Adrenal gland (tissue), 12 donors: ENCODE results near the gene MSANTD1. TPM values are rescaled to one million over a fixed set of nuclear protein-coding genes. Genes with fewer than 3 reads are reported as not detected.

ENCODE experiments used
- DNase-seq, 7 donors: peaks; one replicate each; pipeline ENCODE4 v3.0.0-alpha.2; 2019 to 2020
- H3K27ac ChIP-seq, 5 donors: fragments of 200-600 bp; sonication (generic) in 4 of 5; 1 replicate in 3 of 5; 2 replicates in 2 of 5; pipeline versions ENCODE4 v1.5.1 to v1.8.0; 2016 to 2020; ENCODE audit warnings: mild to moderate bottlenecking in 1 of 5
- H3K27me3 ChIP-seq: fragments of 200-600 bp; 2 replicates; pipeline ENCODE4 v1.8.0; 2021
- H3K36me3 ChIP-seq, 2 donors: fragments of 200-600 bp; replicated peaks in 1 of 2; 1 replicate in 1 of 2; 2 replicates in 1 of 2; pipeline versions ENCODE4 v1.5.1 to v1.8.0; 2018 to 2022
- H3K4me1 ChIP-seq, 2 donors: fragments of 200-600 bp; replicated peaks in 1 of 2; 1 replicate in 1 of 2; 2 replicates in 1 of 2; pipeline versions ENCODE4 v1.5.1 to v1.8.0; 2018 to 2021
- H3K4me3 ChIP-seq, 4 donors: fragments of 200-600 bp; sonication (generic) in 3 of 4; one replicate each; pipeline ENCODE4 v1.5.1; 2016 to 2018
- H3K9me3 ChIP-seq, 3 donors: fragments of 200-600 bp; sonication (generic) in 1 of 3; replicated peaks in 1 of 3; 1 replicate in 2 of 3; 2 replicates in 1 of 3; pipeline versions ENCODE4 v1.5.1 to v1.8.0; 2016 to 2021
- POLR2A ChIP-seq, 2 donors: fragments of 450-650 bp; IDR thresholded peaks; one replicate each; pipeline ENCODE4 v1.6.1; 2017; ENCODE audit warnings: antibody characterized with exemption in 2 of 2, mild to moderate bottlenecking in 2 of 2, moderate library complexity in 1 of 2
- WGBS, 4 donors: extraction: QIAGEN DNeasy Blood & Tissue Kit in 2 of 4; methylation state at CpG; one replicate each; pipeline versions ENCODE4 v1.1.5 to v1.1.7; 2013 to 2017; 5-methylcytosine and 5-hydroxymethylcytosine counted together
- intact Hi-C, 2 donors: fragments of 100-400 bp; cut with DNase I; formaldehyde crosslinking; loops; one replicate each; pipeline versions ENCODE4 v1.14.1 to v1.15.0; 2022 to 2023
- polyA plus RNA-seq, 3 donors: library from polyadenylated mRNA; stranded (reverse); fragments of 200-250 nt in 2 of 3; fragments of 350-450 nt in 1 of 3; fragmentation: Illumina TruSeq in 1 of 3; extraction: RNeasy Lipid Tissue Mini Kit (QIAGEN cat#74804) in 1 of 3; gene quantifications; one replicate each; pipeline ENCODE4 v1.2.3, GENCODE V29; 2013 to 2014
- total RNA-seq, 9 donors: library from RNA; depleted of rRNA in 4 of 9; stranded (reverse); fragments of >200 nt in 4 of 9; fragments of 120-200 nt in 1 of 9; fragmentation: NEBNext Ultra II Directional in 1 of 9; extraction: Animal tissue kit (Norgen Biotek cat#: 25700) in 1 of 9; gene quantifications; one replicate each; pipeline versions ENCODE4 v1.1.0 to v1.2.4, GENCODE V29; 2013 to 2023
- TF ChIP-seq, protein P1 (sequence below), 6 experiments: fragments of 450-650 bp in 4 of 6; fragments of 200-600 bp in 2 of 6; sonication (generic) in 1 of 6; IDR thresholded peaks; 1 replicate in 5 of 6; 2 replicates in 1 of 6; pipeline versions ENCODE4 v1.5.1 to v1.8.0; 2016 to 2021; ENCODE audit warnings: antibody characterized with exemption in 6 of 6, mild to moderate bottlenecking in 2 of 6, moderate library complexity in 1 of 6
- donor health status: healthy with polysubstance abuse.
- donor health status: Bipolar disorder and iron deficiency.
- donor health status: DM: yes; HTN: yes; CAD: no.
- donor health status: DM: no; HTN: no; CAD: no.
- donor health status: DM: no; HTN: no; CAD: no.
- donor health status: DM: yes; HTN: yes; CAD: no.

The MSANTD1 gene
- total and polyA plus RNA-seq, 12 donors: 0.05 to 3.0 (median 0.40) TPM; not detected in 1

GRCh38 chr4:3269991-3270611 is 21.1 kb downstream of the MSANTD1 start:
- Histone ChIP-seq H3K36me3 (no peaks in the 10 kb centered on the region), H3K27ac (no peak overlapping the region), H3K27me3 (no peaks in the 10 kb centered on the region), H3K9me3 (no peaks in the 10 kb centered on the region), H3K4me3 (no peak overlapping the region), H3K4me1 (no peaks in the 10 kb centered on the region)
- 86 to 91% (median 89%) methylated on average over 8 to 17 of the region's 17 CpGs for WGBS, 4 donors
- DNase-seq: peak in 1 of 7 donors; percentile 36
- intact Hi-C loops: no loop called here
- TF ChIP-seq, protein P1, sequence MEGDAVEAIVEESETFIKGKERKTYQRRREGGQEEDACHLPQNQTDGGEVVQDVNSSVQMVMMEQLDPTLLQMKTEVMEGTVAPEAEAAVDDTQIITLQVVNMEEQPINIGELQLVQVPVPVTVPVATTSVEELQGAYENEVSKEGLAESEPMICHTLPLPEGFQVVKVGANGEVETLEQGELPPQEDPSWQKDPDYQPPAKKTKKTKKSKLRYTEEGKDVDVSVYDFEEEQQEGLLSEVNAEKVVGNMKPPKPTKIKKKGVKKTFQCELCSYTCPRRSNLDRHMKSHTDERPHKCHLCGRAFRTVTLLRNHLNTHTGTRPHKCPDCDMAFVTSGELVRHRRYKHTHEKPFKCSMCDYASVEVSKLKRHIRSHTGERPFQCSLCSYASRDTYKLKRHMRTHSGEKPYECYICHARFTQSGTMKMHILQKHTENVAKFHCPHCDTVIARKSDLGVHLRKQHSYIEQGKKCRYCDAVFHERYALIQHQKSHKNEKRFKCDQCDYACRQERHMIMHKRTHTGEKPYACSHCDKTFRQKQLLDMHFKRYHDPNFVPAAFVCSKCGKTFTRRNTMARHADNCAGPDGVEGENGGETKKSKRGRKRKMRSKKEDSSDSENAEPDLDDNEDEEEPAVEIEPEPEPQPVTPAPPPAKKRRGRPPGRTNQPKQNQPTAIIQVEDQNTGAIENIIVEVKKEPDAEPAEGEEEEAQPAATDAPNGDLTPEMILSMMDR (IDR thresholded peaks at IDR 0.05): no peak
- no peak for TF ChIP-seq POLR2A (IDR thresholded peaks at IDR 0.05)

GRCh38 chr4:3271131-3271530 is 22.2 kb downstream of the MSANTD1 start:
- intact Hi-C loops: no loop called here
- 78 to 92% (median 82%) methylated on average over 13 to 14 of the region's 14 CpGs for WGBS, 4 donors
- H3K9me3 ChIP-seq: no peaks in the 10 kb centered on the region
- no peak overlapping the region for H3K4me3 ChIP-seq
- no peak for DNase-seq
- H3K4me1 ChIP-seq: no peaks in the 10 kb centered on the region
- H3K27me3 ChIP-seq: no peaks in the 10 kb centered on the region
- TF ChIP-seq, protein P1 (IDR thresholded peaks at IDR 0.05): no peak
- TF ChIP-seq POLR2A (IDR thresholded peaks at IDR 0.05): no peak
- no peak overlapping the region for H3K27ac ChIP-seq
- H3K36me3 ChIP-seq: no peaks in the 10 kb centered on the region

GRCh38 chr4:3276986-3277385 is 28.0 kb downstream of the MSANTD1 start:
- Histone ChIP-seq H3K36me3 (no peaks in the 10 kb centered on the region), H3K4me3 (no peak overlapping the region), H3K27me3 (no peaks in the 10 kb centered on the region), H3K27ac (no peak overlapping the region), H3K4me1 (no peaks in the 10 kb centered on the region), H3K9me3 (no peaks in the 10 kb centered on the region)
- WGBS, 4 donors: 73 to 91% (median 82%) methylated on average over 9 of the region's 9 CpGs
- DNase-seq: peak in 2 of 7 donors; percentile 24 to 50
- intact Hi-C loops: no loop called here
- TF ChIP-seq, protein P1 (IDR thresholded peaks at IDR 0.05): no peak
- TF ChIP-seq POLR2A (IDR thresholded peaks at IDR 0.05): no peak

GRCh38 chr4:3280466-3280865 is 31.5 kb downstream of the MSANTD1 start:
- H3K27me3 ChIP-seq: no peaks in the 10 kb centered on the region
- TF ChIP-seq, protein P1 (IDR thresholded peaks at IDR 0.05): no peak
- no peak for TF ChIP-seq POLR2A (IDR thresholded peaks at IDR 0.05)
- DNase-seq: no peak
- no peaks in the 10 kb centered on the region for H3K9me3 ChIP-seq
- WGBS, 4 donors: 80 to 97% (median 85%) methylated on average over 3 of the region's 3 CpGs
- H3K36me3 ChIP-seq: no peaks in the 10 kb centered on the region
- intact Hi-C loops: no loop called here
- H3K4me1 ChIP-seq: no peaks in the 10 kb centered on the region
- H3K4me3 ChIP-seq: no peak overlapping the region
- H3K27ac ChIP-seq: no peak overlapping the region
